H1 (cell line): Measurements from ENCODE around the gene EPHA3. TPM values are rescaled to one million over a fixed set of nuclear protein-coding genes. Genes with fewer than 3 reads are reported as not detected.

Experiments used
- ATF2 ChIP-seq: IDR thresholded peaks from 2 replicates; pipeline ENCODE4 v1.6.1; 2012; ENCODE audit warnings: low read length, inconsistent platforms
- BCL11A ChIP-seq, 2 experiments: IDR thresholded peaks; one replicate each; pipeline ENCODE4 v1.6.1; 2011; ENCODE audit warnings: low read depth in 2 of 2, low read length in 2 of 2, mild to moderate bottlenecking in 2 of 2
- BRCA1 ChIP-seq: IDR thresholded peaks from 2 replicates; pipeline ENCODE4 v1.6.1; 2012; ENCODE audit warnings: low read depth, low read length, improper control_type of control experiment
- CHD1 ChIP-seq: IDR thresholded peaks from 2 replicates; pipeline ENCODE4 v1.6.1; 2012; ENCODE audit warnings: low read depth, low read length, improper control_type of control experiment
- CREB1 ChIP-seq: IDR thresholded peaks from 2 replicates; pipeline ENCODE4 v1.6.1; 2012; ENCODE audit warnings: inconsistent platforms
- CTBP2 ChIP-seq: IDR thresholded peaks from 2 replicates; pipeline ENCODE4 v1.7.0; 2011; ENCODE audit warnings: borderline replicate concordance, mild to moderate bottlenecking, moderate library complexity, mixed read lengths, low read length; ENCODE audit not compliant: insufficient read depth, insufficient read length
- EGR1 ChIP-seq: IDR thresholded peaks from 2 replicates; pipeline ENCODE4 v1.6.1; 2011; ENCODE audit warnings: low read depth, low read length, borderline replicate concordance
- FOSL1 ChIP-seq: IDR thresholded peaks from 2 replicates; pipeline ENCODE4 v1.6.1; 2011; ENCODE audit warnings: mild to moderate bottlenecking, low read depth, low read length, moderate library complexity; ENCODE audit not compliant: insufficient read depth
- HDAC6 ChIP-seq: IDR thresholded peaks from one replicate; pipeline ENCODE4 v1.7.1; 2012; ENCODE audit warnings: low read depth, mild to moderate bottlenecking, inconsistent platforms, low read length, moderate library complexity
- JUN ChIP-seq: IDR thresholded peaks from 2 replicates; pipeline ENCODE4 v1.6.1; 2011; ENCODE audit warnings: low read depth, mild to moderate bottlenecking, improper control_type of control experiment, low read length
- KDM4A ChIP-seq: IDR thresholded peaks from one replicate; pipeline ENCODE4 v1.7.1; 2012; ENCODE audit warnings: low read depth, mild to moderate bottlenecking, moderate library complexity, low read length, inconsistent platforms; ENCODE audit not compliant: severe bottlenecking
- RFX5 ChIP-seq: IDR thresholded peaks from 2 replicates; pipeline ENCODE4 v1.6.1; 2011; ENCODE audit warnings: low read depth, low read length, improper control_type of control experiment, borderline replicate concordance
- RNF2 ChIP-seq: fragments of 200-900, 300-1000 bp; sonication (generic); IDR thresholded peaks from 2 replicates; pipeline ENCODE4 v1.7.1; 2016; ENCODE audit warnings: borderline replicate concordance, low read depth, mild to moderate bottlenecking, antibody characterized with exemption, low read length; ENCODE audit not compliant: poor library complexity, severe bottlenecking; ENCODE audit errors: missing control alignments
- SAP30 ChIP-seq: fragments of 300-600 bp; sonication (generic); IDR thresholded peaks from 2 replicates; pipeline ENCODE4 v1.7.1; 2012; ENCODE audit warnings: low read length, moderate library complexity, mild to moderate bottlenecking, inconsistent platforms; ENCODE audit not compliant: insufficient read depth, insufficient replicate concordance
- SIN3A ChIP-seq, 2 experiments: IDR thresholded peaks in 1 of 2; conservative IDR thresholded peaks in 1 of 2; 2 replicates each; pipeline ENCODE4 v1.6.1; 2011 to 2012; ENCODE audit warnings: low read length in 2 of 2, improper control_type of control experiment in 1 of 2, low read depth in 1 of 2, mild to moderate bottlenecking in 1 of 2
- SRF ChIP-seq: IDR thresholded peaks from 2 replicates; pipeline ENCODE4 v1.6.1; 2011; ENCODE audit warnings: mild to moderate bottlenecking, low read depth, low read length, moderate library complexity
- TAF1 ChIP-seq: IDR thresholded peaks from 2 replicates; pipeline ENCODE4 v1.6.1; 2011; ENCODE audit warnings: mild to moderate bottlenecking, low read depth, low read length
- TAF7 ChIP-seq: optimal IDR thresholded peaks from 2 replicates; pipeline ENCODE3; 2011; ENCODE audit warnings: low read depth, mild to moderate bottlenecking, inconsistent platforms, low read length, moderate library complexity, borderline replicate concordance
- TCF12 ChIP-seq: IDR thresholded peaks from 2 replicates; pipeline ENCODE4 v1.6.1; 2011; ENCODE audit warnings: low read depth, mild to moderate bottlenecking, low read length
- polyA plus RNA-seq, 7 experiments: library from polyadenylated mRNA; depleted of rRNA in 3 of 7; stranded (reverse) in 5 of 7; unstranded in 2 of 7; fragments of >200 nt in 5 of 7; fragments of 200-250 nt in 2 of 7; gene quantifications; 1 replicate in 5 of 7; 2 replicates in 1 of 7; 4 replicates in 1 of 7; pipeline versions ENCODE4 v1.2.1 to v1.2.3, GENCODE V29; 2011 to 2013; ENCODE audit warnings: missing spikeins in 2 of 7, mixed read lengths in 2 of 7
- total RNA-seq: library from RNA; stranded (reverse); fragmentation: NEBNext Ultra II Directional; extraction: Animal tissue kit (Norgen Biotek cat#: 25700); gene quantifications from 2 replicates; pipeline ENCODE4 v1.2.1, GENCODE V29; 2021
- TF ChIP-seq, protein P1 (sequence below): IDR thresholded peaks from 2 replicates; pipeline ENCODE4 v1.6.1; 2011; ENCODE audit warnings: low read length, improper control_type of control experiment

Gene EPHA3
- total and polyA plus RNA-seq, 2 of the 8 experiments (the other 6 are each of a cell fraction or from before 2014, with no cell fraction given) = 0.09 to 0.22 TPM

DNA sequence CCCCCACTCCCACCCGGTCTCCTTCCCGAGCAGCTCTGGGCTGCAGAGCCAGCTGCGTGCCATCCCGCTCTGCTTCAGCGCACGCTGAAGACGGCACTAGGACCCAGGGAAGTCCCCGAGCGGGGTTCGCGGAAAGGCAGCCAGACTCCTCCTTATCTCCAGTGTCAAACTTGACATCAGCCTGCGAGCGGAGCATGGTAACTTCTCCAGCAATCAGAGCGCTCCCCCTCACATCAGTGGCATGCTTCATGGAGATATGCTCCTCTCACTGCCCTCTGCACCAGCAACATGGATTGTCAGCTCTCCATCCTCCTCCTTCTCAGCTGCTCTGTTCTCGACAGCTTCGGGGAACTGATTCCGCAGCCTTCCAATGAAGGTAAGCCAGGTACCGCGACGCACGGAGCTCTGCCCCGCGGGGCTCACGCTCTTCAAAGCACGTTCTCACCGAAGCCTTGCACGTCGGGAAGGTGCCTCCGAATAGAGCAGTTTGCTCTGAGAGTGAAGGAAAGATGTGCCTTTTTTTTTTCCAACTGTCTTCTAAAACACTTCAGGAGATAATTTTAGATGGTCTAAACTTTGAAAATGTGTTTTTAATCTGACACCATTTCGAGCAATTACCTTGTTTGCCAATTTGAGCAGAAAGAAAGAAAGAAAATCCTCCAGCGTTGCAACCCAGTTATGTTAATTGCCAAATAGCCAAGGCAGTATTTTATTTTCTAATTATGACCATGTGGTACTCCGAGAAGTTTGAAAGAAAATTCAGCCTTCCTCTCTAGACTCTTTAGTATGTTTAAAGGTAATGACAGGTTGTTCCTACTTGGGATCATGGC, at the start of gene EPHA3 (continued):
- TF ChIP-seq TCF12 = no peak
- TF ChIP-seq JUN = no peak
- TF ChIP-seq FOSL1 = peak; percentile 95
- TF ChIP-seq TAF7 = no peak
- no peak for TF ChIP-seq HDAC6
- peak; percentile 66; the same call in 1 of the 2 replicates for TF ChIP-seq EGR1
- TF ChIP-seq RFX5 = 0 out of 2 replicates have a peak, but pooled peaks have one; percentile 12
- TF ChIP-seq CTBP2 = no peak
- peak; percentile 34; the same call in 1 of the 2 replicates for TF ChIP-seq CREB1
- no peak for TF ChIP-seq SRF
- no peak for TF ChIP-seq RNF2
- TF ChIP-seq ATF2 = no peak
- no peak for TF ChIP-seq BCL11A (IDR thresholded peaks at IDR 0.05; ENCODE audit: low read depth in 2 of 2, low read length in 2 of 2)
- no peak for TF ChIP-seq KDM4A
- TF ChIP-seq SAP30 = peak; percentile 100
- TF ChIP-seq BRCA1 = no peak
- 0 out of 2 replicates have a peak, but pooled peaks have one; percentile 38 for TF ChIP-seq TAF1
- TF ChIP-seq, protein P1, sequence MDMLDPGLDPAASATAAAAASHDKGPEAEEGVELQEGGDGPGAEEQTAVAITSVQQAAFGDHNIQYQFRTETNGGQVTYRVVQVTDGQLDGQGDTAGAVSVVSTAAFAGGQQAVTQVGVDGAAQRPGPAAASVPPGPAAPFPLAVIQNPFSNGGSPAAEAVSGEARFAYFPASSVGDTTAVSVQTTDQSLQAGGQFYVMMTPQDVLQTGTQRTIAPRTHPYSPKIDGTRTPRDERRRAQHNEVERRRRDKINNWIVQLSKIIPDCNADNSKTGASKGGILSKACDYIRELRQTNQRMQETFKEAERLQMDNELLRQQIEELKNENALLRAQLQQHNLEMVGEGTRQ = no peak
- peak; percentile 94 to 95; a peak in 3 of 4 replicates for TF ChIP-seq SIN3A (conservative IDR thresholded peaks at IDR 0.05 in 1 of 2, IDR thresholded peaks at IDR 0.05 in 1 of 2; ENCODE audit: low read depth in 1 of 2, low read length in 2 of 2)
- TF ChIP-seq CHD1 = no peak
